IPS DF 6.9 (cell line): ENCODE measurements around the gene TLL2.

ENCODE experiments used
- DNase-seq: peaks from one replicate; pipeline ENCODE4 v3.0.0-alpha.2; 2013; ENCODE audit warnings: low read depth, low spot score
- H3K27ac ChIP-seq: one replicate; pipeline ENCODE4 v1.5.1; 2013; ENCODE audit warnings: low read length, control low read depth
- H3K27me3 ChIP-seq: 2 replicates; pipeline ENCODE4 v1.6.1; 2013; ENCODE audit warnings: mild to moderate bottlenecking, low read length; ENCODE audit not compliant: control insufficient read depth, insufficient read depth
- H3K36me3 ChIP-seq: 2 replicates; pipeline ENCODE4 v1.6.1; 2013; ENCODE audit warnings: low read length; ENCODE audit not compliant: control insufficient read depth, insufficient read depth
- H3K4me1 ChIP-seq: 2 replicates; pipeline ENCODE4 v1.6.1; 2013; ENCODE audit warnings: low read length; ENCODE audit not compliant: control insufficient read depth, insufficient read depth
- H3K4me3 ChIP-seq: 2 replicates; pipeline ENCODE4 v1.5.1; 2013; ENCODE audit warnings: mild to moderate bottlenecking, low read length
- H3K9me3 ChIP-seq: 2 replicates; pipeline ENCODE4 v1.6.1; 2013; ENCODE audit warnings: low read length, inconsistent platforms; ENCODE audit not compliant: control insufficient read depth, insufficient read depth
- WGBS: extraction: QIAGEN DNeasy Blood & Tissue Kit; methylation state at CpG from one replicate; pipeline ENCODE4 v1.1.7; 2013; ENCODE audit warnings: mixed read lengths, missing lambda C conversion rate; ENCODE audit not compliant: insufficient read length, insufficient coverage; 5-methylcytosine and 5-hydroxymethylcytosine counted together

The TLL2 gene

GRCh38 chr10:96322275-96322674 lies 191.5 kb downstream of the TLL2 start:
- no CpG with 5 or more reads among the region's 1 CpG for WGBS

DNA sequence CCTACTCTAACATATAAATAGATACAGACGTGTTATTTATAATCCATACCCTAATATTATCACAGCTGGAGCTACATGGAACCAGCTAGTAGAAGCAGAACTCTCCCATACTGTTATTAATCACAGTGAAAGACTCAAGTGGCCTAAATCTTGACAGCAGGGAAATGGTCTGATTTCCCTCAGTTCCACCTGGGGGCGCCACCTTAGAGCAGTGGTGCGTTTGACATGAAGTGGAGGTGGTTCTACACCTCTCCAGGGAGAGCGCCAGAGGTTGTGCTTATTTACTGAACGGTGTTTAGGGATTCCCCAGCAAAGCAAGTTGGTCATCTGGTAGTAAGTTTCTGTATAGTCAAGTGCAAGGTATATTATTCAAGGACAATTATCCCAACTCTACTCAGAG lies 191.9 kb downstream of the TLL2 start:
- H3K27me3 ChIP-seq, result no peaks in the 10 kb centered on the region
- H3K4me1 ChIP-seq, result no peaks in the 10 kb centered on the region
- no peak overlapping the region for H3K4me3 ChIP-seq
- no peaks in the 10 kb centered on the region for H3K9me3 ChIP-seq
- no peak for DNase-seq
- H3K36me3 ChIP-seq, result no peaks in the 10 kb centered on the region
- WGBS, result no CpG with 5 or more reads among the region's 5 CpGs
- H3K27ac ChIP-seq, result no peak overlapping the region

More at GRCh38 chr10:96322275-96322674, 191.5 kb downstream of the TLL2 start:
- Histone ChIP-seq H3K4me1 (no peaks in the 10 kb centered on the region), H3K27me3 (no peaks in the 10 kb centered on the region; the same call in 1 of the 2 replicates), H3K4me3 (no peak overlapping the region), H3K27ac (no peak overlapping the region), H3K36me3 (no peaks in the 10 kb centered on the region), H3K9me3 (no peaks in the 10 kb centered on the region)
- no peak for DNase-seq

DNA sequence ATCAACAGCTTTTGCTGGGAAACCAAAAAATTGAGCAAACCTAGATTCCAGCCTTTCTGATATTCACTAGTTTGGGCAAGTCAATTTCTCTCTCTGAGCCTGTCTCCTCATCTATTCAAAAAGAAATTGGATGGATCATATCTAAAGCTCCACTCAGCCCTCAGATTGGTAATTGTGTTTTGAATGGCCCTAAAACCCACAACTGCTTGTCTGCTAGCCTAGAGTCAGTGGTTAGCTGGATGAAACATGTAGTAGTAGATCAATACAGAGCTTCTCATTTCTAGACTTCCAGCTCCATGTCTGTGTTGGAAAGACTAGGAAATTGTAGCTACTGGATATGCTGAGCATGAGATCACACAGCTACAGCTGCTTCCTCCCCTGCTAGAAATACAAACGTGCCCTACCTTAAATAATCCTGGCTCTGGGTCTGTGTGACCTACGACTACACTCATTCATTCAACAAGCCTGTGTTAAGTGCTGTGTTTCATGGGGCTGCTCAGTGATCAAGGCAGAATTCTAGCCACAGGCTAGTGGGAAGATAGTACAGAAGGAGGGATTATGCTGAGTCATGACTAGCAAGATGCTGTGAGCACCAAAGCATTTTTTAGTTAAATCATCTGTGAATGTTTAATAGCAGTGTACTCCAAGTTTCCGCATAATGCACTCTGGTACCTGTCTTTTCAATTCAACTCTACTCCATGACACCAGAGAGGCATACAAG lies 193.8 kb downstream of the TLL2 start:
- no peak overlapping the region for H3K27ac ChIP-seq
- WGBS, result no CpG with 5 or more reads among the region's 3 CpGs
- H3K36me3 ChIP-seq, result no peaks in the 10 kb centered on the region
- no peak for DNase-seq
- no peak overlapping the region for H3K4me3 ChIP-seq
- H3K4me1 ChIP-seq, result no peaks in the 10 kb centered on the region
- H3K27me3 ChIP-seq, result no peaks in the 10 kb centered on the region
- no peaks in the 10 kb centered on the region for H3K9me3 ChIP-seq

DNA sequence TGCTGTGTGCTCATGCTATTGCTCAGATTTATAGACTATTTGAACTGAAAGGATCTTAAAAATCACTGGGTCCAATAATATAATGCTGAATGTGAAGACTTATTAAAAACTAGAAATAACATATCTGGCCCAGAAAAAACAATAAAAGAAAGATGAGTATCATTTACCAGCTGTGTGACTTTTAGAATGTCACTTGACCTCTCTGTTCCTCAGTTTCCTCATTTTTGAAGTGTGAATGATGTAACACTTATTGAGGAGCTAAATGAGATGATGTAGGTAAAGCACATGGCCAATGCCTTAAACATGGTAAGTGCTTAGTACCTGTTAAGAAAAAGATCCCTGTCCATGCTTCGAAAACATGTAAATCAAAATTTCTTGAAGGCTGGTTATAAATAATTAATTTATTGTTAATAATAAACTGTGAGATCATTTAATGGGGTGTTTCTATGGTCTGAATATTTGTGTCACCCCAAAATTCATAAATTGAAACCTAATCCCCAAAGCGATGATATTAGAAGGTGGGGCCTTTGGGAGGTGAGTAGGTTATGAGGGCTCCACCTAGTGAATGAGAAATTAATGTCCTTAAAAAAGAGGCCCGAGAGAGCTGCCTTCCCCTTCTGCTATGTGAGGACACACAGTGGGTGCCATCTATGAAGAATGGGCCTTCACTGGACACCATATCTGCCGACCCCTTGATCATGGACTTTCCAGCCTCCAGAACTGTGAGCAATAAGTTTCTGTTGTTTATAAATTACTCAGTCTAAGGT lies 196.5 kb downstream of the TLL2 start:
- no peak overlapping the region for H3K27ac ChIP-seq
- H3K36me3 ChIP-seq, result no peaks in the 10 kb centered on the region
- no peak overlapping the region for H3K4me3 ChIP-seq
- WGBS, result no CpG with 5 or more reads among the region's 4 CpGs
- DNase-seq, result no peak
- H3K9me3 ChIP-seq, result no peaks in the 10 kb centered on the region
- H3K27me3 ChIP-seq, result no peaks in the 10 kb centered on the region
- no peaks in the 10 kb centered on the region for H3K4me1 ChIP-seq
